Measurements from ENCODE around the gene DYNC1LI2. TPM values are rescaled to one million over a fixed set of nuclear protein-coding genes. Genes with fewer than 3 reads are reported as not detected.

The DYNC1LI2 gene
- total and polyA plus RNA-seq, 9 of the 15 experiments (the other 6 are each of a cell fraction or from before 2014, with no cell fraction given), result 5.1 to 48.9 (median 38.2) TPM

DNA sequence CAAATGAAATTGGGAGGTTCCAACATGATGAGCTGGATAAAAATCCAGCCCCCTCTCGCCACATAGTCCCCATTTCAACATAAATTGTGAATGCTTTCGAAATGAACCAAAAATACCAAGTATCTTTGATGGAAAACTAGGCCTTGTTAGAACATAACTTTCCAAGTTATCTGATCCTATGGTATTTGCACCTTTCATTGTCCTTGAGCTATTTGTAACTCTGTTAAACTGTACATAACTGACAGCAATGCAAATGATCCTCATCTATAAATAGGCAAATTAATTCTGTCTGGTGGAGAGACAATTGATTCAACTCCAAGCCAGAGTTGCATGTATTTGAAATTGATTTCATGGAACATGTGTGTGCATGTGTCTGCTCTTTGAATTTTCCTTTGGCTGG is 73.1 kb downstream of the DYNC1LI2 start:
- no peak overlapping the region for H2AFZ ChIP-seq (ENCODE audit: low read depth, low read length)
- no peak overlapping the region for H3K4me3 ChIP-seq
- no peak for FAIRE-seq
- H3K4me2 ChIP-seq (ENCODE audit: insufficient read depth, low read length), result no peak overlapping the region
- WGBS (ENCODE audit: insufficient coverage, low coverage, missing lambda C conversion rate), result 65% methylated on average over 2 of the region's 2 CpGs
- H3K9ac ChIP-seq (ENCODE audit: insufficient read depth in 1 of 2, low read depth in 2 of 2, low read length in 2 of 2), result no peak overlapping the region
- no peaks in the 10 kb centered on the region for H3K27me3 ChIP-seq (ENCODE audit: control insufficient read depth in 2 of 2, insufficient read depth in 2 of 2, low read length in 2 of 2)
- no peaks in the 10 kb centered on the region for H3K9me3 ChIP-seq (replicated peaks; ENCODE audit: control insufficient read depth, insufficient read depth, low read depth, low read length)
- no peaks in the 10 kb centered on the region for H4K20me1 ChIP-seq (replicated peaks; ENCODE audit: control insufficient read depth, insufficient read depth, low read length)
- H3K27ac ChIP-seq (ENCODE audit: extremely low read depth, low read depth, low read length), result no peak overlapping the region
- in situ Hi-C loops (cut with MboI), result no loop called here
- TF ChIP-seq, protein P1, sequence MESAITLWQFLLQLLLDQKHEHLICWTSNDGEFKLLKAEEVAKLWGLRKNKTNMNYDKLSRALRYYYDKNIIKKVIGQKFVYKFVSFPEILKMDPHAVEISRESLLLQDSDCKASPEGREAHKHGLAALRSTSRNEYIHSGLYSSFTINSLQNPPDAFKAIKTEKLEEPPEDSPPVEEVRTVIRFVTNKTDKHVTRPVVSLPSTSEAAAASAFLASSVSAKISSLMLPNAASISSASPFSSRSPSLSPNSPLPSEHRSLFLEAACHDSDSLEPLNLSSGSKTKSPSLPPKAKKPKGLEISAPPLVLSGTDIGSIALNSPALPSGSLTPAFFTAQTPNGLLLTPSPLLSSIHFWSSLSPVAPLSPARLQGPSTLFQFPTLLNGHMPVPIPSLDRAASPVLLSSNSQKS (CRISPR knock-in tag; IDR thresholded peaks at IDR 0.05), result no peak
- no peak for TF ChIP-seq CCNT2 (IDR thresholded peaks at IDR 0.05; ENCODE audit: borderline replicate concordance, extremely low read depth, insufficient read length, low read depth, low read length)
- TF ChIP-seq, protein P2, sequence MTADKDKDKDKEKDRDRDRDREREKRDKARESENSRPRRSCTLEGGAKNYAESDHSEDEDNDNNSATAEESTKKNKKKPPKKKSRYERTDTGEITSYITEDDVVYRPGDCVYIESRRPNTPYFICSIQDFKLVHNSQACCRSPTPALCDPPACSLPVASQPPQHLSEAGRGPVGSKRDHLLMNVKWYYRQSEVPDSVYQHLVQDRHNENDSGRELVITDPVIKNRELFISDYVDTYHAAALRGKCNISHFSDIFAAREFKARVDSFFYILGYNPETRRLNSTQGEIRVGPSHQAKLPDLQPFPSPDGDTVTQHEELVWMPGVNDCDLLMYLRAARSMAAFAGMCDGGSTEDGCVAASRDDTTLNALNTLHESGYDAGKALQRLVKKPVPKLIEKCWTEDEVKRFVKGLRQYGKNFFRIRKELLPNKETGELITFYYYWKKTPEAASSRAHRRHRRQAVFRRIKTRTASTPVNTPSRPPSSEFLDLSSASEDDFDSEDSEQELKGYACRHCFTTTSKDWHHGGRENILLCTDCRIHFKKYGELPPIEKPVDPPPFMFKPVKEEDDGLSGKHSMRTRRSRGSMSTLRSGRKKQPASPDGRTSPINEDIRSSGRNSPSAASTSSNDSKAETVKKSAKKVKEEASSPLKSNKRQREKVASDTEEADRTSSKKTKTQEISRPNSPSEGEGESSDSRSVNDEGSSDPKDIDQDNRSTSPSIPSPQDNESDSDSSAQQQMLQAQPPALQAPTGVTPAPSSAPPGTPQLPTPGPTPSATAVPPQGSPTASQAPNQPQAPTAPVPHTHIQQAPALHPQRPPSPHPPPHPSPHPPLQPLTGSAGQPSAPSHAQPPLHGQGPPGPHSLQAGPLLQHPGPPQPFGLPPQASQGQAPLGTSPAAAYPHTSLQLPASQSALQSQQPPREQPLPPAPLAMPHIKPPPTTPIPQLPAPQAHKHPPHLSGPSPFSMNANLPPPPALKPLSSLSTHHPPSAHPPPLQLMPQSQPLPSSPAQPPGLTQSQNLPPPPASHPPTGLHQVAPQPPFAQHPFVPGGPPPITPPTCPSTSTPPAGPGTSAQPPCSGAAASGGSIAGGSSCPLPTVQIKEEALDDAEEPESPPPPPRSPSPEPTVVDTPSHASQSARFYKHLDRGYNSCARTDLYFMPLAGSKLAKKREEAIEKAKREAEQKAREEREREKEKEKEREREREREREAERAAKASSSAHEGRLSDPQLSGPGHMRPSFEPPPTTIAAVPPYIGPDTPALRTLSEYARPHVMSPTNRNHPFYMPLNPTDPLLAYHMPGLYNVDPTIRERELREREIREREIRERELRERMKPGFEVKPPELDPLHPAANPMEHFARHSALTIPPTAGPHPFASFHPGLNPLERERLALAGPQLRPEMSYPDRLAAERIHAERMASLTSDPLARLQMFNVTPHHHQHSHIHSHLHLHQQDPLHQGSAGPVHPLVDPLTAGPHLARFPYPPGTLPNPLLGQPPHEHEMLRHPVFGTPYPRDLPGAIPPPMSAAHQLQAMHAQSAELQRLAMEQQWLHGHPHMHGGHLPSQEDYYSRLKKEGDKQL (CRISPR knock-in tag; IDR thresholded peaks at IDR 0.05; ENCODE audit: borderline replicate concordance), result no peak
- no peak for TF ChIP-seq ELF1 (tag; IDR thresholded peaks at IDR 0.05)
- TF ChIP-seq, protein P3, sequence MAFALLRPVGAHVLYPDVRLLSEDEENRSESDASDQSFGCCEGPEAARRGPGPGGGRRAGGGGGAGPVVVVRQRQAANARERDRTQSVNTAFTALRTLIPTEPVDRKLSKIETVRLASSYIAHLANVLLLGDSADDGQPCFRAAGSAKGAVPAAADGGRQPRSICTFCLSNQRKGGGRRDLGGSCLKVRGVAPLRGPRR (CRISPR knock-in tag; IDR thresholded peaks at IDR 0.05), result no peak
- TF ChIP-seq ZNF175 (CRISPR knock-in tag; IDR thresholded peaks at IDR 0.05; ENCODE audit: low read depth), result no peak
- no peak for TF ChIP-seq SP1 (CRISPR knock-in tag; IDR thresholded peaks at IDR 0.05)
- TF ChIP-seq, protein P4, sequence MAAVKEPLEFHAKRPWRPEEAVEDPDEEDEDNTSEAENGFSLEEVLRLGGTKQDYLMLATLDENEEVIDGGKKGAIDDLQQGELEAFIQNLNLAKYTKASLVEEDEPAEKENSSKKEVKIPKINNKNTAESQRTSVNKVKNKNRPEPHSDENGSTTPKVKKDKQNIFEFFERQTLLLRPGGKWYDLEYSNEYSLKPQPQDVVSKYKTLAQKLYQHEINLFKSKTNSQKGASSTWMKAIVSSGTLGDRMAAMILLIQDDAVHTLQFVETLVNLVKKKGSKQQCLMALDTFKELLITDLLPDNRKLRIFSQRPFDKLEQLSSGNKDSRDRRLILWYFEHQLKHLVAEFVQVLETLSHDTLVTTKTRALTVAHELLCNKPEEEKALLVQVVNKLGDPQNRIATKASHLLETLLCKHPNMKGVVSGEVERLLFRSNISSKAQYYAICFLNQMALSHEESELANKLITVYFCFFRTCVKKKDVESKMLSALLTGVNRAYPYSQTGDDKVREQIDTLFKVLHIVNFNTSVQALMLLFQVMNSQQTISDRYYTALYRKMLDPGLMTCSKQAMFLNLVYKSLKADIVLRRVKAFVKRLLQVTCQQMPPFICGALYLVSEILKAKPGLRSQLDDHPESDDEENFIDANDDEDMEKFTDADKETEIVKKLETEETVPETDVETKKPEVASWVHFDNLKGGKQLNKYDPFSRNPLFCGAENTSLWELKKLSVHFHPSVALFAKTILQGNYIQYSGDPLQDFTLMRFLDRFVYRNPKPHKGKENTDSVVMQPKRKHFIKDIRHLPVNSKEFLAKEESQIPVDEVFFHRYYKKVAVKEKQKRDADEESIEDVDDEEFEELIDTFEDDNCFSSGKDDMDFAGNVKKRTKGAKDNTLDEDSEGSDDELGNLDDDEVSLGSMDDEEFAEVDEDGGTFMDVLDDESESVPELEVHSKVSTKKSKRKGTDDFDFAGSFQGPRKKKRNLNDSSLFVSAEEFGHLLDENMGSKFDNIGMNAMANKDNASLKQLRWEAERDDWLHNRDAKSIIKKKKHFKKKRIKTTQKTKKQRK (IDR thresholded peaks at IDR 0.05; ENCODE audit: borderline replicate concordance, low read depth, low read length), result no peak
- TF ChIP-seq, protein P5, sequence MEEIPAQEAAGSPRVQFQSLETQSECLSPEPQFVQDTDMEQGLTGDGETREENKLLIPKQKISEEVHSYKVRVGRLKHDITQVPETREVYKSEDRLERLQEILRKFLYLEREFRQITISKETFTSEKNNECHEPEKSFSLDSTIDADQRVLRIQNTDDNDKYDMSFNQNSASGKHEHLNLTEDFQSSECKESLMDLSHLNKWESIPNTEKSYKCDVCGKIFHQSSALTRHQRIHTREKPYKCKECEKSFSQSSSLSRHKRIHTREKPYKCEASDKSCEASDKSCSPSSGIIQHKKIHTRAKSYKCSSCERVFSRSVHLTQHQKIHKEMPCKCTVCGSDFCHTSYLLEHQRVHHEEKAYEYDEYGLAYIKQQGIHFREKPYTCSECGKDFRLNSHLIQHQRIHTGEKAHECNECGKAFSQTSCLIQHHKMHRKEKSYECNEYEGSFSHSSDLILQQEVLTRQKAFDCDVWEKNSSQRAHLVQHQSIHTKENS (CRISPR knock-in tag; IDR thresholded peaks at IDR 0.05), result no peak
- TF ChIP-seq STAT5A (IDR thresholded peaks at IDR 0.05; ENCODE audit: borderline replicate concordance, low read length), result no peak
- H3K9me1 ChIP-seq (ENCODE audit: control insufficient read depth, insufficient read depth, low read length), result no peaks in the 10 kb centered on the region
- DNase-seq (ENCODE audit: extremely low read depth in 1 of 4, low spot score in 3 of 4), result no peak
- no peaks in the 10 kb centered on the region for H3K4me1 ChIP-seq (replicated peaks in 1 of 2; ENCODE audit: control insufficient read depth in 2 of 2, insufficient read depth in 2 of 2, low read length in 2 of 2)
- BruUV-seq (replicated peaks), result no TSS peak
- ATAC-seq, result no peak
- peaks cover 15% of the 10 kb centered on the region; the same call in 2 of the 3 replicates for H3K36me3 ChIP-seq (ENCODE audit: control insufficient read depth, insufficient read depth, low read length)
- POLR2A ChIA-PET, result interaction anchor here (0.6 to 2.1 kb wide), 4 partner anchors 9 to 16 kb away, joined by 3 to 8 read pairs (median 3); no protein-coding TSS in a partner anchor
- H3K79me2 ChIP-seq (ENCODE audit: control insufficient read depth, insufficient read depth, low read length), result no peaks in the 10 kb centered on the region
- intact Hi-C loops (cut with micrococcal nuclease), result no loop called here
- CTCF ChIA-PET (ENCODE audit: low intra/inter-chr PET ratio), result no interaction called here

Data from K562 (cell line).